Measurements from ENCODE around the gene THRA. TPM values are rescaled to one million over a fixed set of nuclear protein-coding genes. Genes with fewer than 3 reads are reported as not detected.

The THRA gene
- total RNA-seq, 1 donor from 2014 or later, result 17.6 TPM

- no peak for TF ChIP-seq CTCF (IDR thresholded peaks at IDR 0.05; ENCODE audit: partially characterized antibody, unreplicated experiment)
- H3K36me3 Mint-ChIP-seq (ENCODE audit: unreplicated experiment), result no peaks in the 10 kb centered on the region
- no peak for DNase-seq
These were observed 45.2 kb upstream of the THRA start for GRCh38 chr17:40017422-40018080.

GRCh38 chr17:40018211-40019121 is 44.3 kb upstream of the THRA start:
- DNase-seq, result no peak
- Mint-ChIP-seq H3K27ac (ENCODE audit: unreplicated experiment) (peak overlapping the region; percentile 70), H3K4me3 (ENCODE audit: unreplicated experiment) (peak overlapping the region; percentile 54), H3K4me1 (ENCODE audit: low read depth, unreplicated experiment) (peaks cover 17% of the 10 kb centered on the region), H3K36me3 (ENCODE audit: unreplicated experiment) (no peaks in the 10 kb centered on the region), H3K27me3 (ENCODE audit: unreplicated experiment) (peaks cover 7% of the 10 kb centered on the region), H3K9me3 (ENCODE audit: unreplicated experiment) (peaks cover 7% of the 10 kb centered on the region)
- no peak for TF ChIP-seq CTCF (IDR thresholded peaks at IDR 0.05; ENCODE audit: partially characterized antibody, unreplicated experiment)

More at GRCh38 chr17:40017422-40018080, 45.2 kb upstream of the THRA start:
- H3K27me3 Mint-ChIP-seq (ENCODE audit: unreplicated experiment), result peaks cover 7% of the 10 kb centered on the region
- H3K4me1 Mint-ChIP-seq (ENCODE audit: low read depth, unreplicated experiment), result peaks cover 17% of the 10 kb centered on the region
- no peak overlapping the region for H3K4me3 Mint-ChIP-seq (ENCODE audit: unreplicated experiment)
- peaks cover 8% of the 10 kb centered on the region for H3K9me3 Mint-ChIP-seq (ENCODE audit: unreplicated experiment)
- no peak overlapping the region for H3K27ac Mint-ChIP-seq (ENCODE audit: unreplicated experiment)

GRCh38 chr17:40019140-40019991 is 43.4 kb upstream of the THRA start:
- Mint-ChIP-seq H3K27ac (ENCODE audit: unreplicated experiment) (peak overlapping the region; percentile 70), H3K9me3 (ENCODE audit: unreplicated experiment) (peaks cover 7% of the 10 kb centered on the region), H3K27me3 (ENCODE audit: unreplicated experiment) (peaks cover 7% of the 10 kb centered on the region), H3K4me1 (ENCODE audit: low read depth, unreplicated experiment) (peaks cover 17% of the 10 kb centered on the region), H3K4me3 (ENCODE audit: unreplicated experiment) (peak overlapping the region; percentile 54), H3K36me3 (ENCODE audit: unreplicated experiment) (no peaks in the 10 kb centered on the region)
- peak; percentile 10 for TF ChIP-seq CTCF (IDR thresholded peaks at IDR 0.05; ENCODE audit: partially characterized antibody, unreplicated experiment)
- DNase-seq, result no peak

GRCh38 chr17:40020146-40020545 is 42.6 kb upstream of the THRA start:
- no peak for DNase-seq
- peaks cover 17% of the 10 kb centered on the region for H3K4me1 Mint-ChIP-seq (ENCODE audit: low read depth, unreplicated experiment)
- peaks cover 7% of the 10 kb centered on the region for H3K27me3 Mint-ChIP-seq (ENCODE audit: unreplicated experiment)
- H3K4me3 Mint-ChIP-seq (ENCODE audit: unreplicated experiment), result no peak overlapping the region
- H3K27ac Mint-ChIP-seq (ENCODE audit: unreplicated experiment), result peak overlapping the region; percentile 33
- no peaks in the 10 kb centered on the region for H3K36me3 Mint-ChIP-seq (ENCODE audit: unreplicated experiment)
- peaks cover 7% of the 10 kb centered on the region for H3K9me3 Mint-ChIP-seq (ENCODE audit: unreplicated experiment)
- TF ChIP-seq CTCF (IDR thresholded peaks at IDR 0.05; ENCODE audit: partially characterized antibody, unreplicated experiment), result no peak

Data from glutamatergic neuron (in vitro differentiated cells).